ENCODE results near the gene USP36. TPM values are rescaled to one million over a fixed set of nuclear protein-coding genes. Genes with fewer than 3 reads are reported as not detected.

Gene USP36
- total RNA-seq, 4 donors from 2014 or later = 6.5 to 102 (median 31.9) TPM

DNA sequence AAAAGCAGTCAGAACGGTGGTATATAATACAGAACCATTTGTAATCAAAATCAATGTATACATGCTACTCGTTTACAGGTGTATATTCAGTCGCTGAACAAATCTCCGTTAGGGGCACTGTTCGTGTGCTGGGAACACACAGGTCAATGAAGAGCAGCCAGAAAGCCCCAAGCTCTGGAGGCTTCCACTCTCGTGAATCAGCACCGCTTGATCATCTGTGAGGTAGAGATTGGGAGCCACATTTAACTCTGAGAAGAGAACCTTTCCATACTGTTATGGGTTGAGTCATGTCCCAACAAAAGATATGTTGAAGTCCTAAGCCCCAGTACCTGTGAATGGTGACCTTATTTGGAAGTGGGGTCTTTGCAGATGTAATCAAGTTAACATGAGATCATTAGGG, 53.2 kb downstream of the USP36 start:
- no peaks in the 10 kb centered on the region for H3K36me3 ChIP-seq
- H3K4me1 ChIP-seq = no peaks in the 10 kb centered on the region
- no peaks in the 10 kb centered on the region for H3K27me3 ChIP-seq
- H3K9me3 ChIP-seq = no peaks in the 10 kb centered on the region
- no peak for DNase-seq
- no peak overlapping the region for H3K27ac ChIP-seq
- no peak for TF ChIP-seq POLR2A (IDR thresholded peaks at IDR 0.05)
- TF ChIP-seq, protein P1, sequence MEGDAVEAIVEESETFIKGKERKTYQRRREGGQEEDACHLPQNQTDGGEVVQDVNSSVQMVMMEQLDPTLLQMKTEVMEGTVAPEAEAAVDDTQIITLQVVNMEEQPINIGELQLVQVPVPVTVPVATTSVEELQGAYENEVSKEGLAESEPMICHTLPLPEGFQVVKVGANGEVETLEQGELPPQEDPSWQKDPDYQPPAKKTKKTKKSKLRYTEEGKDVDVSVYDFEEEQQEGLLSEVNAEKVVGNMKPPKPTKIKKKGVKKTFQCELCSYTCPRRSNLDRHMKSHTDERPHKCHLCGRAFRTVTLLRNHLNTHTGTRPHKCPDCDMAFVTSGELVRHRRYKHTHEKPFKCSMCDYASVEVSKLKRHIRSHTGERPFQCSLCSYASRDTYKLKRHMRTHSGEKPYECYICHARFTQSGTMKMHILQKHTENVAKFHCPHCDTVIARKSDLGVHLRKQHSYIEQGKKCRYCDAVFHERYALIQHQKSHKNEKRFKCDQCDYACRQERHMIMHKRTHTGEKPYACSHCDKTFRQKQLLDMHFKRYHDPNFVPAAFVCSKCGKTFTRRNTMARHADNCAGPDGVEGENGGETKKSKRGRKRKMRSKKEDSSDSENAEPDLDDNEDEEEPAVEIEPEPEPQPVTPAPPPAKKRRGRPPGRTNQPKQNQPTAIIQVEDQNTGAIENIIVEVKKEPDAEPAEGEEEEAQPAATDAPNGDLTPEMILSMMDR (IDR thresholded peaks at IDR 0.05) = no peak
- no peak overlapping the region for H3K4me3 ChIP-seq
- intact Hi-C loops (cut with DNase I; ENCODE audit: low total_unique reads) = no loop called here

DNA sequence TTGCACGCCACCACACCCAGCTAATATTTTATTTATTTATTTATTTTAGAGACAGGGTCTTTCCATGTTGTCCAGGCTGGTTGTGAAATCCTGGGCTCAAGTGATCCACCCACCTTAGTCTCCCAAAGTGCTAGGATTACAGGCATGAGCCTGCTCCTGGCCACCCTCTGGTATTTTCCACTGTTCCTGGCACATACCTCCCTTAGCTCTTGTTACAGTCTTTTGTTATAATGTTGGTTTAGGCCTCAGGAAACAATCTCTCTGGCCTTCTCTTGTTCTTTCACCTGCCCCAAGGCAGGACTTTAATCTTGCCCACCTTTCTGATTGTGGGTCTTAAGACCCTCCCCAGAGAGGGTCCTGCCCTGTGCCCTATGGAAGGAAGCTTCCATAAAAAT, 55.0 kb downstream of the USP36 start:
- DNase-seq = no peak
- Histone ChIP-seq H3K36me3 (no peaks in the 10 kb centered on the region), H3K4me3 (no peak overlapping the region), H3K27me3 (no peaks in the 10 kb centered on the region), H3K9me3 (no peaks in the 10 kb centered on the region), H3K4me1 (no peaks in the 10 kb centered on the region), H3K27ac (no peak overlapping the region)
- TF ChIP-seq, protein P1 (IDR thresholded peaks at IDR 0.05) = no peak
- TF ChIP-seq POLR2A (IDR thresholded peaks at IDR 0.05) = no peak
- intact Hi-C loops (cut with DNase I; ENCODE audit: low total_unique reads) = no loop called here

DNA sequence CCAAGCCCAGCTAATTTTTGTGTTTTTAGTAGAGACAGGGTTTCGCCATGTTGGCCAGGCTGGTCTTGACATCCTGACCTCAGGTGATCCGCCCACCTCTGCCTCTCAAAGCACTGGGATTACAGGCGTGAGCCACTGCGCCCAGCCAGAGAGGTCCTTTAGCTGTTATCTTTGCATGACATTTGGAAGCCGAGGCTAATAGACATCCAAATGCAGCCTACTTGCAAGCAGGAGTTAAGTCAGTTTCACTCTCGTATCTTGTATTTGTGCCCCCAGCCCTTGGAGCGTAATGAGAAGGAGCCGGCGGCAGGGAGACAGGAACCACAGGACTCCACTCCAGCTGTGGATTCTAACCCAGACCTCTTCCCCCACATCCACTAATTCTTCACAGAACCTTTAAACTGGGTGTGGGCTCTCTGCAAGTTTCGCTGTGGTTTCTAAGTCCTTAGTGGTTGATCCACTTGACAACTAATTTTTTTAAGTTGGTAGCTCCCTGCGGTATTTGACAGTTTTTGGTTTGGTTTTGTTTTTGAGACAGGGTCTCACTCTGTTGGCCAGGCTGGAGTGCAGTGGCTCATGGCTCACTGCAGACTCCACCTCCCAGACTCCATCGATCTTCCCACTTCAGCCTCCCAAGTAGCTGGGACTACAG, 55.5 kb downstream of the USP36 start:
- no peaks in the 10 kb centered on the region for H3K9me3 ChIP-seq
- H3K27me3 ChIP-seq = no peaks in the 10 kb centered on the region
- no peaks in the 10 kb centered on the region for H3K36me3 ChIP-seq
- H3K27ac ChIP-seq = no peak overlapping the region
- intact Hi-C loops (cut with DNase I; ENCODE audit: low total_unique reads) = no loop called here
- TF ChIP-seq POLR2A (IDR thresholded peaks at IDR 0.05) = no peak
- TF ChIP-seq, protein P1 (IDR thresholded peaks at IDR 0.05) = no peak
- DNase-seq = no peak
- no peaks in the 10 kb centered on the region for H3K4me1 ChIP-seq
- H3K4me3 ChIP-seq = no peak overlapping the region

GRCh38 chr17:78784352-78784751, 56.3 kb downstream of the USP36 start:
- TF ChIP-seq, protein P1 (IDR thresholded peaks at IDR 0.05) = no peak
- no peak for TF ChIP-seq POLR2A (IDR thresholded peaks at IDR 0.05)
- Histone ChIP-seq H3K27ac (no peak overlapping the region), H3K27me3 (no peaks in the 10 kb centered on the region), H3K9me3 (no peaks in the 10 kb centered on the region), H3K36me3 (no peaks in the 10 kb centered on the region), H3K4me3 (no peak overlapping the region), H3K4me1 (no peaks in the 10 kb centered on the region)
- intact Hi-C loops (cut with DNase I; ENCODE audit: low total_unique reads) = no loop called here
- no peak for DNase-seq

- no peaks in the 10 kb centered on the region for H3K4me1 ChIP-seq
- no peaks in the 10 kb centered on the region for H3K36me3 ChIP-seq
- no peak overlapping the region for H3K4me3 ChIP-seq
- no peaks in the 10 kb centered on the region for H3K27me3 ChIP-seq
- peak overlapping the region in 1 of 2 donors; percentile 90 for H3K27ac ChIP-seq
- TF ChIP-seq POLR2A (IDR thresholded peaks at IDR 0.05) = no peak
- TF ChIP-seq, protein P1 (IDR thresholded peaks at IDR 0.05) = no peak
- no peak for DNase-seq
- intact Hi-C loops (cut with DNase I; ENCODE audit: low total_unique reads) = no loop called here
- no peaks in the 10 kb centered on the region for H3K9me3 ChIP-seq
Observed at GRCh38 chr17:78783711-78784324, 56.8 kb downstream of the USP36 start.

Data from uterus (tissue), 4 donors.